K562 (cell line): ENCODE results near the gene TMEM187. TPM values are rescaled to one million over a fixed set of nuclear protein-coding genes. Genes with fewer than 3 reads are reported as not detected.

Experiments
- ATF7 ChIP-seq: fragments of 450-650 bp; IDR thresholded peaks from 2 replicates; pipeline ENCODE4 v1.7.1; 2014; ENCODE audit warnings: mild to moderate bottlenecking, moderate library complexity
- CBFA2T2 ChIP-seq: fragments of 450-650 bp; conservative IDR thresholded peaks from 2 replicates; pipeline ENCODE4 v1.6.1; 2017; ENCODE audit warnings: mild to moderate bottlenecking
- CBX5 ChIP-seq: IDR thresholded peaks from 2 replicates; pipeline ENCODE4 v1.6.1; 2014; ENCODE audit warnings: low read depth, borderline replicate concordance
- FOXJ3 ChIP-seq: sonication (generic); formaldehyde crosslinking; IDR thresholded peaks from 2 replicates; pipeline ENCODE4 v1.4.0; 2020; ENCODE audit warnings: mild to moderate bottlenecking, missing genetic modification reagents
- PYGO2 ChIP-seq: fragments of 450-650 bp; IDR thresholded peaks from 2 replicates; pipeline ENCODE4 v1.6.1; 2016; ENCODE audit warnings: mild to moderate bottlenecking, missing genetic modification characterization, moderate library complexity, missing compliant biosample characterization
- SIN3A ChIP-seq, 2 experiments: fragments of 150-350 bp in 1 of 2; IDR thresholded peaks; 2 replicates each; pipeline ENCODE4 v1.6.1; 2011 to 2016; ENCODE audit warnings: borderline replicate concordance in 2 of 2, low read depth in 2 of 2, low read length in 2 of 2, mild to moderate bottlenecking in 2 of 2, moderate library complexity in 2 of 2; ENCODE audit not compliant: control insufficient read depth in 1 of 2
- SP2 ChIP-seq: IDR thresholded peaks from 2 replicates; pipeline ENCODE4 v1.6.1; 2011; ENCODE audit warnings: mild to moderate bottlenecking, low read depth, low read length, moderate library complexity; ENCODE audit not compliant: poor library complexity, severe bottlenecking; ENCODE audit errors: extremely low read depth
- TEAD4 ChIP-seq, 2 experiments: sonication (generic) in 1 of 2; formaldehyde crosslinking in 1 of 2; IDR thresholded peaks; 2 replicates each; pipeline versions ENCODE4 v1.6.1 to v1.8.0; 2012 to 2022; ENCODE audit warnings: borderline replicate concordance in 1 of 2, inconsistent platforms in 1 of 2, low read length in 1 of 2, mild to moderate bottlenecking in 1 of 2, missing genetic modification reagents in 1 of 2
- polyA plus RNA-seq, 8 experiments: library from polyadenylated mRNA; depleted of rRNA in 4 of 8; stranded (reverse) in 5 of 8; unstranded in 3 of 8; fragments of >200 nt; fragmentation: Nextera tagmentation in 2 of 8; fragmentation: Illumina TruSeq in 1 of 8; extraction: Ambion mirVana in 2 of 8; extraction: Trizol in 1 of 8; gene quantifications; 2 replicates each; pipeline versions ENCODE4 v1.2.1 to v1.2.3, GENCODE V29; 2011 to 2014; ENCODE audit warnings: inconsistent platforms in 1 of 8, missing spikeins in 1 of 8
- total RNA-seq, 7 experiments: library from RNA; depleted of rRNA in 6 of 7; stranded (reverse); fragments of >200 nt in 6 of 7; fragmentation: Illumina TruSeq in 2 of 7; extraction: Trizol in 2 of 7; gene quantifications; 2 replicates each; pipeline versions ENCODE4 v1.2.1 to v1.2.3, GENCODE V29; 2011 to 2021; ENCODE audit warnings: low replicate concordance in 1 of 7
- TF ChIP-seq, protein P1 (sequence below): fragments of 450-650 bp; IDR thresholded peaks from 2 replicates; pipeline ENCODE4 v1.6.1; 2016; ENCODE audit warnings: low read depth
- TF ChIP-seq, protein P2 (sequence below): fragments of 250-450 bp; sonication (Bioruptor Pico); IDR thresholded peaks from 2 replicates; pipeline ENCODE4 v1.4.0; 2020; ENCODE audit warnings: mild to moderate bottlenecking, moderate library complexity, borderline replicate concordance
- TF ChIP-seq, protein P3 (sequence below): fragments of 250-450 bp; sonication (Bioruptor Pico); IDR thresholded peaks from 2 replicates; pipeline ENCODE4 v1.4.0; 2020
- TF ChIP-seq, protein P4 (sequence below): IDR thresholded peaks from 2 replicates; pipeline ENCODE4 v1.6.1; 2016; ENCODE audit warnings: missing genetic modification characterization, missing compliant biosample characterization

The TMEM187 gene
- total and polyA plus RNA-seq, 9 of the 15 experiments (the other 6 are each of a cell fraction or from before 2014, with no cell fraction given) = 0.13 to 6.4 (median 1.6) TPM

DNA sequence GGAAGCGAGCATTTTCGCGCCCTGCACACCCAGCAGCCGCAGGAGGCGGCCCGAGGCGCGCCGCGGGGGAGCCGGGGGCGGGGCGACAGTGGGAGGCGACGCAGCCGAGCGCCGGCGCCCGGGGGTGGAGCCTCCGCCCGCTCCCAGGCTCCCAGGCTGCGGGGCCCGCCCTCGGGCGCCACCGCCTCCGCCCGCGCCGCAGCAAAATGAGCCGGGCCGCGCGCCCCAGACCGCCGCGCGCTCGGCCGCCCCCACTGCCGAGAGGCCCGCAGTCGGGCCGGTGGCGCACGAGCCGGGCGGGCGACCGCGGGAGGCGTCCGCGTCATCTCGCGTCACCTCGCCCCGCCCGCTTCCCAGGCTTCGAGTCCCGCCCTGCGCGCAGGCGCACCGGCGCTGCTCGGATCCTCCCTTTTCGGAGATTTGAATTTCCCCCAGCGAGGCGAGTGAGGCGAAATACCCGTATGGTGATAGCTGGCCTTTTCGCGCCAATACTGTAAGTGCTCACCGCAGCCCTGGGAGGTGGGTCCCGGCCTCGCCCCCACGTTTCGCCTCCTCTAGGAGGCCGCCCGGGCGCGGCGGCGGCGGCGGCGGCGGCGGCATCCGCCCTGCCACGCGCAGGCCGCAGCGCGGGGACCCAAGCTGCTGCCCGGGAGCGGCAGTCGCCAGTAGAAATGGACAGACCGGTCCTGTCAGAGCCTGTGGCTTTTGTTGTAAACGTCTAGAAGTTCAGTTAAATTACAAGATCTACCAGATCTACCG, at the start of gene TMEM187 (continued):
- TF ChIP-seq, protein P1, sequence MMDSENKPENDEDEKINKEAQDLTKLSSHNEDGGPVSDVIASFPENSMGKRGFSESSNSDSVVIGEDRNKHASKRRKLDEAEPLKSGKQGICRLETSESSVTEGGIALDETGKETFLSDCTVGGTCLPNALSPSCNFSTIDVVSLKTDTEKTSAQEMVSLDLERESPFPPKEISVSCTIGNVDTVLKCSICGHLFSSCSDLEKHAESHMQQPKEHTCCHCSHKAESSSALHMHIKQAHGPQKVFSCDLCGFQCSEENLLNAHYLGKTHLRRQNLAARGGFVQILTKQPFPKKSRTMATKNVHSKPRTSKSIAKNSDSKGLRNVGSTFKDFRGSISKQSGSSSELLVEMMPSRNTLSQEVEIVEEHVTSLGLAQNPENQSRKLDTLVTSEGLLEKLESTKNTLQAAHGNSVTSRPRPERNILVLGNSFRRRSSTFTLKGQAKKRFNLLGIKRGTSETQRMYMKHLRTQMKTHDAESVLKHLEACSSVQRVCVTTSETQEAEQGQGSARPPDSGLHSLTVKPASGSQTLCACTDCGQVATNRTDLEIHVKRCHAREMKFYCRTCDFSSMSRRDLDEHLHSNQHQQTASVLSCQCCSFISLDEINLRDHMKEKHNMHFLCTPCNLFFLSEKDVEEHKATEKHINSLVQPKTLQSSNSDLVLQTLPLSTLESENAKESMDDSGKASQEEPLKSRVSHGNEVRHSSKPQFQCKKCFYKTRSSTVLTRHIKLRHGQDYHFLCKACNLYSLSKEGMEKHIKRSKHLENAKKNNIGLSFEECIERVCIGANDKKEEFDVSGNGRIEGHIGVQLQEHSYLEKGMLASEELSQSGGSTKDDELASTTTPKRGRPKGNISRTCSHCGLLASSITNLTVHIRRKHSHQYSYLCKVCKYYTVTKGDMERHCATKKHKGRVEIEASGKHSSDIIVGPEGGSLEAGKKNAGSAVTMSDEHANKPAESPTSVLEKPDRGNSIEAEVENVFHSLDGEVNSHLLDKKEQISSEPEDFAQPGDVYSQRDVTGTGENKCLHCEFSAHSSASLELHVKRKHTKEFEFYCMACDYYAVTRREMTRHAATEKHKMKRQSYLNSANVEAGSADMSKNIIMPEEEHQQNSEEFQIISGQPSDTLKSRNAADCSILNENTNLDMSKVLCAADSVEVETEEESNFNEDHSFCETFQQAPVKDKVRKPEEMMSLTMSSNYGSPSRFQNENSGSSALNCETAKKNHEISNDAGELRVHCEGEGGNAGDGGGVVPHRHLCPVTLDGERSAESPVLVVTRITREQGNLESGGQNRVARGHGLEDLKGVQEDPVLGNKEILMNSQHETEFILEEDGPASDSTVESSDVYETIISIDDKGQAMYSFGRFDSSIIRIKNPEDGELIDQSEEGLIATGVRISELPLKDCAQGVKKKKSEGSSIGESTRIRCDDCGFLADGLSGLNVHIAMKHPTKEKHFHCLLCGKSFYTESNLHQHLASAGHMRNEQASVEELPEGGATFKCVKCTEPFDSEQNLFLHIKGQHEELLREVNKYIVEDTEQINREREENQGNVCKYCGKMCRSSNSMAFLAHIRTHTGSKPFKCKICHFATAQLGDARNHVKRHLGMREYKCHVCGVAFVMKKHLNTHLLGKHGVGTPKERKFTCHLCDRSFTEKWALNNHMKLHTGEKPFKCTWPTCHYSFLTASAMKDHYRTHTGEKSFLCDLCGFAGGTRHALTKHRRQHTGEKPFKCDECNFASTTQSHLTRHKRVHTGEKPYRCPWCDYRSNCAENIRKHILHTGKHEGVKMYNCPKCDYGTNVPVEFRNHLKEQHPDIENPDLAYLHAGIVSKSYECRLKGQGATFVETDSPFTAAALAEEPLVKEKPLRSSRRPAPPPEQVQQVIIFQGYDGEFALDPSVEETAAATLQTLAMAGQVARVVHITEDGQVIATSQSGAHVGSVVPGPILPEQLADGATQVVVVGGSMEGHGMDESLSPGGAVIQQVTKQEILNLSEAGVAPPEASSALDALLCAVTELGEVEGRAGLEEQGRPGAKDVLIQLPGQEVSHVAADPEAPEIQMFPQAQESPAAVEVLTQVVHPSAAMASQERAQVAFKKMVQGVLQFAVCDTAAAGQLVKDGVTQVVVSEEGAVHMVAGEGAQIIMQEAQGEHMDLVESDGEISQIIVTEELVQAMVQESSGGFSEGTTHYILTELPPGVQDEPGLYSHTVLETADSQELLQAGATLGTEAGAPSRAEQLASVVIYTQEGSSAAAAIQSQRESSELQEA = no peak
- TF ChIP-seq, protein P2, sequence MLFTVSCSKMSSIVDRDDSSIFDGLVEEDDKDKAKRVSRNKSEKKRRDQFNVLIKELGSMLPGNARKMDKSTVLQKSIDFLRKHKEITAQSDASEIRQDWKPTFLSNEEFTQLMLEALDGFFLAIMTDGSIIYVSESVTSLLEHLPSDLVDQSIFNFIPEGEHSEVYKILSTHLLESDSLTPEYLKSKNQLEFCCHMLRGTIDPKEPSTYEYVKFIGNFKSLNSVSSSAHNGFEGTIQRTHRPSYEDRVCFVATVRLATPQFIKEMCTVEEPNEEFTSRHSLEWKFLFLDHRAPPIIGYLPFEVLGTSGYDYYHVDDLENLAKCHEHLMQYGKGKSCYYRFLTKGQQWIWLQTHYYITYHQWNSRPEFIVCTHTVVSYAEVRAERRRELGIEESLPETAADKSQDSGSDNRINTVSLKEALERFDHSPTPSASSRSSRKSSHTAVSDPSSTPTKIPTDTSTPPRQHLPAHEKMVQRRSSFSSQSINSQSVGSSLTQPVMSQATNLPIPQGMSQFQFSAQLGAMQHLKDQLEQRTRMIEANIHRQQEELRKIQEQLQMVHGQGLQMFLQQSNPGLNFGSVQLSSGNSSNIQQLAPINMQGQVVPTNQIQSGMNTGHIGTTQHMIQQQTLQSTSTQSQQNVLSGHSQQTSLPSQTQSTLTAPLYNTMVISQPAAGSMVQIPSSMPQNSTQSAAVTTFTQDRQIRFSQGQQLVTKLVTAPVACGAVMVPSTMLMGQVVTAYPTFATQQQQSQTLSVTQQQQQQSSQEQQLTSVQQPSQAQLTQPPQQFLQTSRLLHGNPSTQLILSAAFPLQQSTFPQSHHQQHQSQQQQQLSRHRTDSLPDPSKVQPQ (CRISPR knock-in tag) = no peak
- TF ChIP-seq TEAD4 (IDR thresholded peaks at IDR 0.05; ENCODE audit: low read length) (no peak), TEAD4 (CRISPR knock-in tag; IDR thresholded peaks at IDR 0.05; ENCODE audit: borderline replicate concordance) (no peak), PYGO2 (tag) (no peak), SIN3A (IDR thresholded peaks at IDR 0.05; ENCODE audit: borderline replicate concordance in 2 of 2, control insufficient read depth in 1 of 2, low read depth in 2 of 2, low read length in 2 of 2) (peak in 1 of 2 experiments; percentile 26; a peak in 1 of 4 replicates), SP2 (no peak), CBX5 (no peak), CBFA2T2 (no peak), FOXJ3 (CRISPR knock-in tag) (no peak), ATF7 (0 out of 2 replicates have a peak, but pooled peaks have one; percentile 9)
- TF ChIP-seq, protein P3, sequence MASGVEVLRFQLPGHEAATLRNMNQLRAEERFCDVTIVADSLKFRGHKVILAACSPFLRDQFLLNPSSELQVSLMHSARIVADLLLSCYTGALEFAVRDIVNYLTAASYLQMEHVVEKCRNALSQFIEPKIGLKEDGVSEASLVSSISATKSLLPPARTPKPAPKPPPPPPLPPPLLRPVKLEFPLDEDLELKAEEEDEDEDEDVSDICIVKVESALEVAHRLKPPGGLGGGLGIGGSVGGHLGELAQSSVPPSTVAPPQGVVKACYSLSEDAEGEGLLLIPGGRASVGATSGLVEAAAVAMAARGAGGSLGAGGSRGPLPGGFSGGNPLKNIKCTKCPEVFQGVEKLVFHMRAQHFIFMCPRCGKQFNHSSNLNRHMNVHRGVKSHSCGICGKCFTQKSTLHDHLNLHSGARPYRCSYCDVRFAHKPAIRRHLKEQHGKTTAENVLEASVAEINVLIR (CRISPR knock-in tag) = peak; percentile 31; the same call in 1 of the 2 replicates
- TF ChIP-seq, protein P4, sequence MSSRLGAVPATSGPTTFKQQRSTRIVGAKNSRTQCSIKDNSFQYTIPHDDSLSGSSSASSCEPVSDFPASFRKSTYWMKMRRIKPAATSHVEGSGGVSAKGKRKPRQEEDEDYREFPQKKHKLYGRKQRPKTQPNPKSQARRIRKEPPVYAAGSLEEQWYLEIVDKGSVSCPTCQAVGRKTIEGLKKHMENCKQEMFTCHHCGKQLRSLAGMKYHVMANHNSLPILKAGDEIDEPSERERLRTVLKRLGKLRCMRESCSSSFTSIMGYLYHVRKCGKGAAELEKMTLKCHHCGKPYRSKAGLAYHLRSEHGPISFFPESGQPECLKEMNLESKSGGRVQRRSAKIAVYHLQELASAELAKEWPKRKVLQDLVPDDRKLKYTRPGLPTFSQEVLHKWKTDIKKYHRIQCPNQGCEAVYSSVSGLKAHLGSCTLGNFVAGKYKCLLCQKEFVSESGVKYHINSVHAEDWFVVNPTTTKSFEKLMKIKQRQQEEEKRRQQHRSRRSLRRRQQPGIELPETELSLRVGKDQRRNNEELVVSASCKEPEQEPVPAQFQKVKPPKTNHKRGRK (tag) = no peak
